Sciatic nerve (tissue), 2 donors: ENCODE data around the gene ZFR. TPM values are rescaled to one million over a fixed set of nuclear protein-coding genes. Genes with fewer than 3 reads are reported as not detected.
"Not testable (repeated sequence)": the region's sequence is repeated elsewhere in the genome, so short reads cannot be mapped to it uniquely, and the experiment has no call there.

ENCODE experiments used
- ATAC-seq: fragments of 200-7000 bp; cut with Tn5 transposase; one replicate; pipeline ENCODE4 v1.9.1; 2020; ENCODE audit warnings: mild to moderate bottlenecking, moderate library complexity
- DNase-seq: peaks from one replicate; pipeline ENCODE4 v3.0.0-alpha.2; 2020; ENCODE audit warnings: low spot score
- intact Hi-C: fragments of 100-400 bp; cut with DNase I; formaldehyde crosslinking; loops from one replicate; pipeline ENCODE4 v1.14.2; 2022
- total RNA-seq: library from RNA; stranded (reverse); fragmentation: NEBNext Ultra II Directional; extraction: Animal tissue kit (Norgen Biotek cat#: 25700); gene quantifications from one replicate; pipeline ENCODE4 v1.2.1, GENCODE V29; 2021
- donor health status: DM: no; HTN: no; CAD: no.
- donor health status: DM: no; HTN: no; CAD: no.

Gene ZFR
- total RNA-seq, 1 donor from 2014 or later: 78.4 TPM

GRCh38 chr5:32422697-32423096 is 21.8 kb downstream of the ZFR start:
- no peak for ATAC-seq
- intact Hi-C loops: no loop called here
- DNase-seq: no peak

- intact Hi-C loops: no loop called here
- ATAC-seq: no peak
- no peak for DNase-seq
These were observed 23.5 kb downstream of the ZFR start for GRCh38 chr5:32421075-32421474.

GRCh38 chr5:32420506-32420905 is 24.0 kb downstream of the ZFR start:
- intact Hi-C loops: no loop called here
- DNase-seq (no peak), ATAC-seq (no peak)

DNA sequence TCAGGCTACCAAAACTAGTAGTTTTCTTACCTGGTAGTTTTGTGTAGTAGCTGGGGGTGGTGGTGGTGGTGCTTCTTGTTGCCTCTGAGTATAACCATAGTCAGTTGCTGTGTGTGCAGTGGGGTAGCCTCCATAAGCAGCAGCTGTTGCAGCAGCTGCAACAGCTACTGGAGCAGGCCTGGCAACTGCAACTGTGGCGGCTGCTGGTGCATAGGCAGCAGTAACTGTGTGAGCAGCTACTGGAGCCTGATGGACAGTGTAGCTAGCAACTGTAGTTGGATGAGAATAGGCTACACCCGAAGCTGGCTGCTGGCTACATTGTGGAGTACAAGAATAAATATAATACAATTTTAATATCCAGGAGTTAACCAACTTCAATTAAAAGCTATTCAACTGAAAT is 24.7 kb downstream of the ZFR start:
- intact Hi-C loops: no loop called here
- DNase-seq (no peak), ATAC-seq (no peak)

GRCh38 chr5:32413466-32414263 is 30.9 kb downstream of the ZFR start:
- intact Hi-C loops: no loop called here
- ATAC-seq: no peak
- DNase-seq: no peak

GRCh38 chr5:32410630-32411029 is 33.9 kb downstream of the ZFR start:
- no peak for DNase-seq
- intact Hi-C loops: no loop called here
- ATAC-seq: no peak

GRCh38 chr5:32406650-32407049 is 37.9 kb downstream of the ZFR start:
- intact Hi-C loops: no loop called here
- DNase-seq (no peak), ATAC-seq (no peak)

- ATAC-seq (no peak), DNase-seq (no peak)
- intact Hi-C loops: no loop called here
These were observed 39.0 kb downstream of the ZFR start for GRCh38 chr5:32405507-32405906.

- intact Hi-C loops: no loop called here
- no peak for DNase-seq
- ATAC-seq: no peak
These were observed 40.8 kb downstream of the ZFR start for GRCh38 chr5:32403760-32404159.

DNA sequence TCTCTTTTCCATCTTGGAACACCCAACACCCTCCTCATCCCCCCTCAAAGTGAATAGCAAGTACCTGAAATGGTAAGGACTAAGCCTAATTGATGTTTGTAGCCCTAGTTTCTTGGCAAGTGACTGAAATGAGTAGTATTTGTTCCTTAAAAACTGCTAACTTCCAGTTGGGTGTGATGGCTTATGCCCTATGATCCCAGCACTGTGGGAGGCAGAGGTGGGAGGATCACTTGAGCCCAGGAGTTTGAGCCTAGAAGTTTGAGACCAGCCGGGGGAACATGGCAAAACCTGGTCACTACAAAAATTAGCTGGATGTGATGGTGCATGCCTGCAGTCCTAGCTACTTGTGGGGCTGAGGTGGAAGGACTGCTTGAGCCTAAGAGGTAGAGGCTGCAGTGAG is 44.1 kb downstream of the ZFR start:
- ATAC-seq: no peak
- no peak for DNase-seq
- intact Hi-C loops: no loop called here

DNA sequence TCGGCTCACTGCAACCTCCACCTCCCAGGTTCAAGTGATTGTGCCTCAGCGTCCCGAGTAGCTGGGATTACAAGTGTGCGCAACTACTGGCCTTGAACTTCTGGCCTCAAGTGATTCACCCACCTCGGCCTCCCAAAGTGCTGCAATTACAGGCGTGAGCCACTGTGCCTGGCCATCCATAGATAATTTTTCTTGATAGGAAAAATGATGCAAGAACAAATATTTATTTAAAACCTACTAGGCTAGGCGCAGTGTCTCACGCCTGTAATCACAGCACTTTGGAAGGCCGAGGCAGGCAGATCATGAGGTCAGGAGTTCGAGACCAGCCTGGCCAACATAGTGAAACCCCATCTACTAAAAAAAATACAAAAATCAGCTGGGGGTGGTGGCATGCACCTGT is 45.8 kb downstream of the ZFR start:
- DNase-seq, intact Hi-C loops, ATAC-seq: not testable (repeated sequence)

- ATAC-seq (no peak), DNase-seq (no peak)
- intact Hi-C loops: no loop called here
These were observed 49.6 kb downstream of the ZFR start for GRCh38 chr5:32394981-32395380.

GRCh38 chr5:32392039-32392438 is 52.5 kb downstream of the ZFR start:
- ATAC-seq (no peak), DNase-seq (no peak)
- intact Hi-C loops: no loop called here

- DNase-seq (no peak), ATAC-seq (peak; percentile 70)
- intact Hi-C loops: no loop called here
These were observed 53.5 kb downstream of the ZFR start for GRCh38 chr5:32390819-32391591.

GRCh38 chr5:32388432-32389129 is 56.0 kb downstream of the ZFR start:
- intact Hi-C loops: no loop called here
- ATAC-seq: peak; percentile 79

GRCh38 chr5:32387841-32388240 is 56.7 kb downstream of the ZFR start:
- DNase-seq (no peak), ATAC-seq (no peak)
- intact Hi-C loops: no loop called here

More at GRCh38 chr5:32388432-32389129, 56.0 kb downstream of the ZFR start:
- DNase-seq: no peak

GRCh38 chr5:32387211-32387610 is 57.3 kb downstream of the ZFR start:
- ATAC-seq (peak; percentile 23), DNase-seq (no peak)
- intact Hi-C loops: no loop called here

DNA sequence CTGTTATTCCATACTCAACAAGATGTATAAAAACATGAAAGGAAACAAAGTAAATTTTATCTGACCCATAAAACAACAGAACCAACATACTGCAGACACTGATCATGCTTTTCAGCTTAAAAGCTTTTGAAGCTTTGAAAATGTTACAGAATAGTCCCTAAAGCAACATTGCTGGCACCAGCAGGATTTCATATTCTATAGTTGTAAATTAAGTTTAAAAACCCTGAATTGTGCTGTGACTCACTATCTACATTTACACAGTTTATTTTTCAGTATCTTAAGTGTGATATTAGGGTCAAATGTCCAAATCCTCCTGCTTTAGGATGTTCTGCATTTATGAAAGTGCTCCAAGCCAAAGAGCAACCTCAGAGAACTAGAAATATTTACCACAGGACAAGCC is 59.9 kb downstream of the ZFR start:
- ATAC-seq (no peak), DNase-seq (no peak)
- intact Hi-C loops: no loop called here

GRCh38 chr5:32383586-32383985 is 61.0 kb downstream of the ZFR start:
- ATAC-seq: no peak
- intact Hi-C loops: no loop called here
- no peak for DNase-seq

DNA sequence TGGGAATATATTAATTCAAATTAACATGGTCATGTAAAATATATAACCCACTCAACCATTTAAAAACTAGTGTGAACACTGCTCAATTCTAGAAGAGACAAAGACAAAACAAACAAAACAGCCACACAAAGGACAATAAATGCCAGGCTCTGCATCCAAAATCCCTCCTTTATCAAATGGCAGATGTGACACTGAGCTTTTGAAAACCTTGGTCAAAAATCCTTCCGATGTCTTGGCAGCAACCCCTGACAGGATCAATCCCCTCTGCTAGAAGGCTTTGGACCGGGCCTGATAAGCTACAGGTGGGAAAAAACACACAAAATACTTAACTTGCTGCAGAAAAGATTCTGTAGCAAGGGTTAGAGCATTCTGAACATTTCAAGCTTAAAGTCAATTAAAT is 61.5 kb downstream of the ZFR start:
- no peak for ATAC-seq
- intact Hi-C loops: no loop called here
- DNase-seq: no peak
